SK-N-SH (cell line): ENCODE measurements around the gene SELENOM. TPM values are rescaled to one million over a fixed set of nuclear protein-coding genes. Genes with fewer than 3 reads are reported as not detected.

Experiments
- CTCF ChIA-PET: fragments of 300-600, 350-600 bp; formaldehyde crosslinking; extraction: SDS; loops from one replicate; lab custom pipeline; 2021; lab: Yijun Ruan, JAX
- POLR2A ChIA-PET: fragments of 350-600 bp; sonication (Branson Sonifier 250); formaldehyde crosslinking; extraction: SDS; loops from one replicate; lab custom pipeline; 2020; ENCODE audit warnings: antibody characterized with exemption, inconsistent platforms; lab: Yijun Ruan, JAX
- DNase-seq: peaks from one replicate; pipeline ENCODE4 v3.0.0; 2012
- H2AFZ ChIP-seq: fragments of 200-600 bp; sonication (generic); 2 replicates; pipeline ENCODE4 v1.8.1; 2016; ENCODE audit warnings: antibody characterized with exemption, mild to moderate bottlenecking, low read depth
- H3F3A ChIP-seq: fragments of 200-600 bp; sonication (generic); replicated peaks from 2 replicates; pipeline ENCODE3; 2016; ENCODE audit warnings: antibody characterized with exemption, mild to moderate bottlenecking; ENCODE audit not compliant: insufficient read depth
- H3K27ac ChIP-seq, 2 experiments: fragments of 200-500 bp in 1 of 2; fragments of 200-600 bp in 1 of 2; sonication (Bioruptor generic) in 1 of 2; sonication (generic), shearing (Covaris generic) in 1 of 2; 2 replicates each; pipeline versions ENCODE4 v1.5.1 to v1.6.1; 2014 to 2016; ENCODE audit warnings: low read depth in 2 of 2, inconsistent platforms in 1 of 2, low read length in 1 of 2, mild to moderate bottlenecking in 1 of 2, mixed read lengths in 1 of 2
- H3K27me3 ChIP-seq: fragments of 200-600 bp; sonication (generic), shearing (Covaris generic); 2 replicates; pipeline ENCODE4 v1.6.1; 2016; ENCODE audit warnings: mixed run types; ENCODE audit not compliant: insufficient read depth
- H3K36me3 ChIP-seq, 2 experiments: fragments of 200-500 bp in 1 of 2; fragments of 200-600 bp in 1 of 2; sonication (Bioruptor generic) in 1 of 2; sonication (generic) in 1 of 2; replicated peaks in 1 of 2; 2 replicates each; pipeline versions ENCODE3 to v1.5.1; 2014 to 2016; ENCODE audit warnings: low read length in 1 of 2, mild to moderate bottlenecking in 1 of 2; ENCODE audit not compliant: insufficient read depth in 2 of 2, control insufficient read depth in 1 of 2
- H3K4me1 ChIP-seq, 2 experiments: fragments of 200-500 bp in 1 of 2; fragments of 200-600 bp in 1 of 2; sonication (Bioruptor generic) in 1 of 2; sonication (generic), shearing (Covaris generic) in 1 of 2; 2 replicates each; pipeline versions ENCODE4 v1.5.1 to v1.6.1; 2014 to 2016; ENCODE audit warnings: low read depth in 1 of 2, low read length in 1 of 2, mixed run types in 1 of 2; ENCODE audit not compliant: insufficient read depth in 2 of 2, control insufficient read depth in 1 of 2
- H3K4me2 ChIP-seq: fragments of 200-600 bp; sonication (generic), shearing (Covaris generic); 2 replicates; pipeline ENCODE4 v1.6.1; 2017; ENCODE audit warnings: mixed run types
- H3K4me3 ChIP-seq, 2 experiments: fragments of 200-500 bp in 1 of 2; fragments of 200-600 bp in 1 of 2; sonication (Bioruptor generic) in 1 of 2; sonication (generic), shearing (Covaris generic) in 1 of 2; 2 replicates each; pipeline versions ENCODE4 v1.5.1 to v1.8.1; 2014 to 2016; ENCODE audit warnings: low read depth in 2 of 2, inconsistent platforms in 1 of 2, low read length in 1 of 2, mild to moderate bottlenecking in 1 of 2, mixed read lengths in 1 of 2, moderate library complexity in 1 of 2
- H3K79me2 ChIP-seq: fragments of 200-600 bp; sonication (generic); 2 replicates; pipeline ENCODE4 v1.8.1; 2017; ENCODE audit warnings: mild to moderate bottlenecking; ENCODE audit not compliant: insufficient read depth
- H3K9ac ChIP-seq: fragments of 200-600 bp; sonication (generic); 2 replicates; pipeline ENCODE4 v1.6.1; 2017; ENCODE audit warnings: mixed run types
- H3K9me2 ChIP-seq: fragments of 200-600 bp; sonication (generic); 2 replicates; pipeline ENCODE4 v1.6.1; 2017; ENCODE audit warnings: mixed run types
- H3K9me3 ChIP-seq: fragments of 200-600 bp; sonication (generic); 2 replicates; pipeline ENCODE4 v1.6.1; 2017; ENCODE audit warnings: mixed run types, mild to moderate bottlenecking, moderate library complexity
- H4K20me1 ChIP-seq: fragments of 200-600 bp; sonication (generic); 2 replicates; pipeline ENCODE4 v1.6.1; 2017; ENCODE audit warnings: mild to moderate bottlenecking, mixed run types; ENCODE audit not compliant: insufficient read depth
- CHD2 ChIP-seq: fragments of 150-350 bp; IDR thresholded peaks from 2 replicates; pipeline ENCODE4 v1.6.1; 2018; ENCODE audit warnings: low read length; ENCODE audit not compliant: partially characterized antibody
- ELF1 ChIP-seq: IDR thresholded peaks from 2 replicates; pipeline ENCODE4 v1.4.0; 2012
- EP300 ChIP-seq, 2 experiments: IDR thresholded peaks; 2 replicates each; pipeline versions ENCODE4 v1.4.0 to v1.6.1; 2012; ENCODE audit warnings: borderline replicate concordance in 1 of 2, low read depth in 1 of 2, low read length in 1 of 2
- EZH2phosphoT487 ChIP-seq: fragments of 200-600 bp; sonication (generic); IDR thresholded peaks from 2 replicates; pipeline ENCODE4 v1.6.1; 2017; ENCODE audit warnings: low read depth, mixed run types, mild to moderate bottlenecking, antibody characterized with exemption, moderate library complexity, borderline replicate concordance
- FOSL2 ChIP-seq: IDR thresholded peaks from 2 replicates; pipeline ENCODE4 v1.4.0; 2012; ENCODE audit warnings: low read depth, mild to moderate bottlenecking, moderate library complexity, borderline replicate concordance
- FOXM1 ChIP-seq: IDR thresholded peaks from 2 replicates; pipeline ENCODE4 v1.4.0; 2012; ENCODE audit warnings: low read depth, mild to moderate bottlenecking
- GABPA ChIP-seq: IDR thresholded peaks from 2 replicates; pipeline ENCODE4 v1.4.0; 2012; ENCODE audit warnings: low read depth, mild to moderate bottlenecking
- GATA2 ChIP-seq: sonication (generic); formaldehyde crosslinking; IDR thresholded peaks from 2 replicates; pipeline ENCODE4 v1.5.0; 2020; ENCODE audit warnings: mild to moderate bottlenecking, missing genetic modification reagents
- JUND ChIP-seq: IDR thresholded peaks from 2 replicates; pipeline ENCODE4 v1.4.0; 2012
- RAD21 ChIP-seq: IDR thresholded peaks from 2 replicates; pipeline ENCODE4 v1.6.1; 2012; ENCODE audit warnings: mild to moderate bottlenecking, low read length
- SIN3A ChIP-seq: IDR thresholded peaks from 2 replicates; pipeline ENCODE4 v1.6.1; 2012; ENCODE audit warnings: low read depth, mild to moderate bottlenecking, low read length, moderate library complexity, borderline replicate concordance
- TAF1 ChIP-seq: IDR thresholded peaks from 2 replicates; pipeline ENCODE4 v1.6.1; 2012; ENCODE audit warnings: low read depth, mild to moderate bottlenecking, low read length, moderate library complexity, borderline replicate concordance
- WGBS: methylation state at CpG from one replicate; pipeline ENCODE4 v1.1.6; 2017; ENCODE audit warnings: low lambda C conversion rate; 5-methylcytosine and 5-hydroxymethylcytosine counted together
- polyA plus RNA-seq, 3 experiments: library from polyadenylated mRNA; depleted of rRNA; stranded (reverse); fragments of >200 nt; gene quantifications; 2 replicates each; pipeline ENCODE4 v1.2.3, GENCODE V29; 2012
- TF ChIP-seq, protein P1 (sequence below): IDR thresholded peaks from 2 replicates; pipeline ENCODE4 v1.4.0; 2012; ENCODE audit warnings: low read depth, borderline replicate concordance
- TF ChIP-seq, protein P2 (sequence below): fragments of 200-600 bp; sonication (generic); IDR thresholded peaks from 2 replicates; pipeline ENCODE4 v1.6.1; 2017; ENCODE audit warnings: antibody characterized with exemption, mild to moderate bottlenecking, moderate library complexity
- TF ChIP-seq, protein P3 (sequence below): fragments of 150-350 bp; IDR thresholded peaks from 2 replicates; pipeline ENCODE4 v1.6.1; 2017; ENCODE audit warnings: antibody characterized with exemption, low read length, low read depth, borderline replicate concordance

SELENOM gene
- polyA plus RNA-seq, 1 of the 3 experiments (the other 2 are of a cell fraction): 117 TPM

- Histone ChIP-seq H2AFZ (no peak overlapping the region), H3K4me1 (peaks cover 0 to 43% of the 10 kb centered on the region in 2 experiments; a peak in 1 of 4 replicates), H3K4me2 (no peak overlapping the region), H3K27me3 (no peaks in the 10 kb centered on the region), H3K9me2 (no peaks in the 10 kb centered on the region), H3F3A (peaks cover 6% of the 10 kb centered on the region), H4K20me1 (no peaks in the 10 kb centered on the region), H3K36me3 (no peaks in the 10 kb centered on the region), H3K9me3 (no peaks in the 10 kb centered on the region), H3K79me2 (no peaks in the 10 kb centered on the region), H3K4me3 (no peak overlapping the region), H3K27ac (peak overlapping the region in 1 of 2 experiments; percentile 86; a peak in 1 of 4 replicates), H3K9ac (no peak overlapping the region)
- DNase-seq: no peak
- POLR2A ChIA-PET: no interaction called here
- TF ChIP-seq, protein P1, sequence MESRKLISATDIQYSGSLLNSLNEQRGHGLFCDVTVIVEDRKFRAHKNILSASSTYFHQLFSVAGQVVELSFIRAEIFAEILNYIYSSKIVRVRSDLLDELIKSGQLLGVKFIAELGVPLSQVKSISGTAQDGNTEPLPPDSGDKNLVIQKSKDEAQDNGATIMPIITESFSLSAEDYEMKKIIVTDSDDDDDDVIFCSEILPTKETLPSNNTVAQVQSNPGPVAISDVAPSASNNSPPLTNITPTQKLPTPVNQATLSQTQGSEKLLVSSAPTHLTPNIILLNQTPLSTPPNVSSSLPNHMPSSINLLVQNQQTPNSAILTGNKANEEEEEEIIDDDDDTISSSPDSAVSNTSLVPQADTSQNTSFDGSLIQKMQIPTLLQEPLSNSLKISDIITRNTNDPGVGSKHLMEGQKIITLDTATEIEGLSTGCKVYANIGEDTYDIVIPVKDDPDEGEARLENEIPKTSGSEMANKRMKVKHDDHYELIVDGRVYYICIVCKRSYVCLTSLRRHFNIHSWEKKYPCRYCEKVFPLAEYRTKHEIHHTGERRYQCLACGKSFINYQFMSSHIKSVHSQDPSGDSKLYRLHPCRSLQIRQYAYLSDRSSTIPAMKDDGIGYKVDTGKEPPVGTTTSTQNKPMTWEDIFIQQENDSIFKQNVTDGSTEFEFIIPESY: no peak
- TF ChIP-seq RAD21: no peak
- no peak for TF ChIP-seq FOSL2
- 95% methylated on average over 12 of the region's 22 CpGs for WGBS
- CTCF ChIA-PET: interaction anchor here (8.2 kb wide), 1 partner anchor 17 kb away, joined by 52 read pairs; the partner anchor contains the start of gene SELENOM
These were observed 18.9 kb upstream of the SELENOM start for GRCh38 chr22:31126128-31126868.

- no peaks in the 10 kb centered on the region for H3K9me3 ChIP-seq
- H3K9ac ChIP-seq: no peak overlapping the region
- H2AFZ ChIP-seq: no peak overlapping the region
- peaks cover 4% of the 10 kb centered on the region for H3F3A ChIP-seq
- H3K4me1 ChIP-seq: peaks cover 0 to 43% of the 10 kb centered on the region in 2 experiments; a peak in 1 of 4 replicates
- no peak overlapping the region for H3K4me2 ChIP-seq
- no peak overlapping the region; a peak in 1 of 4 replicates for H3K4me3 ChIP-seq
- no peaks in the 10 kb centered on the region for H3K79me2 ChIP-seq
- no peaks in the 10 kb centered on the region for H3K27me3 ChIP-seq
- no peak for DNase-seq
- no peaks in the 10 kb centered on the region for H4K20me1 ChIP-seq
- H3K36me3 ChIP-seq: no peaks in the 10 kb centered on the region
- WGBS: 77% methylated on average over 7 of the region's 12 CpGs
- ChIA-PET POLR2A (no interaction called here), CTCF (interaction anchor here (8.2 kb wide), 1 partner anchor 17 kb away, joined by 52 read pairs; the partner anchor contains the start of gene SELENOM)
- H3K9me2 ChIP-seq: no peaks in the 10 kb centered on the region
- peak overlapping the region in 1 of 2 experiments; percentile 86; a peak in 2 of 4 replicates for H3K27ac ChIP-seq
- TF ChIP-seq TAF1: no peak
- no peak for TF ChIP-seq EZH2phosphoT487
- TF ChIP-seq, protein P1: no peak
- no peak for TF ChIP-seq RAD21
- no peak for TF ChIP-seq GABPA
- TF ChIP-seq, protein P2, sequence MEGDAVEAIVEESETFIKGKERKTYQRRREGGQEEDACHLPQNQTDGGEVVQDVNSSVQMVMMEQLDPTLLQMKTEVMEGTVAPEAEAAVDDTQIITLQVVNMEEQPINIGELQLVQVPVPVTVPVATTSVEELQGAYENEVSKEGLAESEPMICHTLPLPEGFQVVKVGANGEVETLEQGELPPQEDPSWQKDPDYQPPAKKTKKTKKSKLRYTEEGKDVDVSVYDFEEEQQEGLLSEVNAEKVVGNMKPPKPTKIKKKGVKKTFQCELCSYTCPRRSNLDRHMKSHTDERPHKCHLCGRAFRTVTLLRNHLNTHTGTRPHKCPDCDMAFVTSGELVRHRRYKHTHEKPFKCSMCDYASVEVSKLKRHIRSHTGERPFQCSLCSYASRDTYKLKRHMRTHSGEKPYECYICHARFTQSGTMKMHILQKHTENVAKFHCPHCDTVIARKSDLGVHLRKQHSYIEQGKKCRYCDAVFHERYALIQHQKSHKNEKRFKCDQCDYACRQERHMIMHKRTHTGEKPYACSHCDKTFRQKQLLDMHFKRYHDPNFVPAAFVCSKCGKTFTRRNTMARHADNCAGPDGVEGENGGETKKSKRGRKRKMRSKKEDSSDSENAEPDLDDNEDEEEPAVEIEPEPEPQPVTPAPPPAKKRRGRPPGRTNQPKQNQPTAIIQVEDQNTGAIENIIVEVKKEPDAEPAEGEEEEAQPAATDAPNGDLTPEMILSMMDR: no peak
- TF ChIP-seq JUND: no peak
- TF ChIP-seq FOXM1: no peak
- no peak for TF ChIP-seq GATA2
- TF ChIP-seq SIN3A: no peak
- TF ChIP-seq FOSL2: no peak
- TF ChIP-seq, protein P3, sequence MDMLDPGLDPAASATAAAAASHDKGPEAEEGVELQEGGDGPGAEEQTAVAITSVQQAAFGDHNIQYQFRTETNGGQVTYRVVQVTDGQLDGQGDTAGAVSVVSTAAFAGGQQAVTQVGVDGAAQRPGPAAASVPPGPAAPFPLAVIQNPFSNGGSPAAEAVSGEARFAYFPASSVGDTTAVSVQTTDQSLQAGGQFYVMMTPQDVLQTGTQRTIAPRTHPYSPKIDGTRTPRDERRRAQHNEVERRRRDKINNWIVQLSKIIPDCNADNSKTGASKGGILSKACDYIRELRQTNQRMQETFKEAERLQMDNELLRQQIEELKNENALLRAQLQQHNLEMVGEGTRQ: no peak
- TF ChIP-seq ELF1: no peak
- TF ChIP-seq CHD2: no peak
- no peak for TF ChIP-seq EP300 (IDR thresholded peaks at IDR 0.05; ENCODE audit: borderline replicate concordance in 1 of 2, low read depth in 1 of 2, low read length in 1 of 2)
These were observed 18.3 kb upstream of the SELENOM start for GRCh38 chr22:31125521-31126117.
